NB4 (cell line): ENCODE measurements around the gene PYROXD2.

Experiments
- POLR2A ChIP-seq: IDR thresholded peaks from 2 replicates; pipeline ENCODE4 v1.6.1; 2011; ENCODE audit warnings: mild to moderate bottlenecking; ENCODE audit not compliant: insufficient read length; ENCODE audit errors: extremely low read depth
- TF ChIP-seq, protein P1 (sequence below): IDR thresholded peaks from 2 replicates; pipeline ENCODE4 v1.6.1; 2011; ENCODE audit warnings: low read depth, low read length
- TF ChIP-seq, protein P2 (sequence below): IDR thresholded peaks from one replicate; pipeline ENCODE4 v1.5.1; 2012; ENCODE audit warnings: low read depth, low read length

- TF ChIP-seq, protein P1, sequence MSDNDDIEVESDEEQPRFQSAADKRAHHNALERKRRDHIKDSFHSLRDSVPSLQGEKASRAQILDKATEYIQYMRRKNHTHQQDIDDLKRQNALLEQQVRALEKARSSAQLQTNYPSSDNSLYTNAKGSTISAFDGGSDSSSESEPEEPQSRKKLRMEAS = no peak
- TF ChIP-seq, protein P2, sequence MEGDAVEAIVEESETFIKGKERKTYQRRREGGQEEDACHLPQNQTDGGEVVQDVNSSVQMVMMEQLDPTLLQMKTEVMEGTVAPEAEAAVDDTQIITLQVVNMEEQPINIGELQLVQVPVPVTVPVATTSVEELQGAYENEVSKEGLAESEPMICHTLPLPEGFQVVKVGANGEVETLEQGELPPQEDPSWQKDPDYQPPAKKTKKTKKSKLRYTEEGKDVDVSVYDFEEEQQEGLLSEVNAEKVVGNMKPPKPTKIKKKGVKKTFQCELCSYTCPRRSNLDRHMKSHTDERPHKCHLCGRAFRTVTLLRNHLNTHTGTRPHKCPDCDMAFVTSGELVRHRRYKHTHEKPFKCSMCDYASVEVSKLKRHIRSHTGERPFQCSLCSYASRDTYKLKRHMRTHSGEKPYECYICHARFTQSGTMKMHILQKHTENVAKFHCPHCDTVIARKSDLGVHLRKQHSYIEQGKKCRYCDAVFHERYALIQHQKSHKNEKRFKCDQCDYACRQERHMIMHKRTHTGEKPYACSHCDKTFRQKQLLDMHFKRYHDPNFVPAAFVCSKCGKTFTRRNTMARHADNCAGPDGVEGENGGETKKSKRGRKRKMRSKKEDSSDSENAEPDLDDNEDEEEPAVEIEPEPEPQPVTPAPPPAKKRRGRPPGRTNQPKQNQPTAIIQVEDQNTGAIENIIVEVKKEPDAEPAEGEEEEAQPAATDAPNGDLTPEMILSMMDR = no peak
- no peak for TF ChIP-seq POLR2A
Observed at GRCh38 chr10:98411768-98412167, 3.2 kb downstream of the PYROXD2 start.
